ENCODE results near the gene EML6. TPM values are rescaled to one million over a fixed set of nuclear protein-coding genes. Genes with fewer than 3 reads are reported as not detected.

EML6 gene
- total RNA-seq, 4 donors from 2014 or later: 1.2 to 4.4 (median 3.1) TPM

DNA sequence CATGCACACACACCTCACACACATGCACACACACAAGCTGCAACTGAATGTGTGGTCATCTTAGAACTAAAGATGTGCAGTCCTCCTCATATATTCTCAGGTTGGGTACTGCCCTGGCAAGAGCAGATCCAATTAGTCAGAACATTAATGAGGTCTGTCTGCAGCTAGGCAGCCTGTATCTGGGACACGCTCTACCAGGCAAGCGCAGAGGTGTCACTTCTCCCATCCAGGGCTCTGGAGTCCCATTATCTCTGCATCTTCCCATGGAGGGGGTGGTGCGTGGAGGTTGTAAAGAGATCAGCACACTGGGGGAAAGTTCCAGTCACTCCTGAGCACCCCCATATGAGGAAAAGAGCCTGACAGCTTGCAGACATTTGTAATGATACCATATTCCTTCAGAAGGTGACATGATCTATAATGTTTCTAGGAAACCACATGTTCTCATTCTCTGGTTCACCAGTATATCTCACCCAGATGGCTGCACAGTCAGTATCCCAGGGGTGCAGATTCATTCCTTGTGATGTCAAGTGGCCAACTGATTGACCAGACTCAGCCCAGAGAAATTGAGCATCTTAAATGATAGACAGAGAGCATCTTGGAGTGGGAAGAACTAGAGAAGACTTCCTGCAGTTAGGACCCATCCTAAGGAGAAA is 231.4 kb downstream of the EML6 start:
- no peak for DNase-seq
- WGBS, 2 donors: no CpG with 5 or more reads among the region's 3 CpGs
- no peaks in the 10 kb centered on the region for H3K27me3 ChIP-seq
- TF ChIP-seq, protein P1, sequence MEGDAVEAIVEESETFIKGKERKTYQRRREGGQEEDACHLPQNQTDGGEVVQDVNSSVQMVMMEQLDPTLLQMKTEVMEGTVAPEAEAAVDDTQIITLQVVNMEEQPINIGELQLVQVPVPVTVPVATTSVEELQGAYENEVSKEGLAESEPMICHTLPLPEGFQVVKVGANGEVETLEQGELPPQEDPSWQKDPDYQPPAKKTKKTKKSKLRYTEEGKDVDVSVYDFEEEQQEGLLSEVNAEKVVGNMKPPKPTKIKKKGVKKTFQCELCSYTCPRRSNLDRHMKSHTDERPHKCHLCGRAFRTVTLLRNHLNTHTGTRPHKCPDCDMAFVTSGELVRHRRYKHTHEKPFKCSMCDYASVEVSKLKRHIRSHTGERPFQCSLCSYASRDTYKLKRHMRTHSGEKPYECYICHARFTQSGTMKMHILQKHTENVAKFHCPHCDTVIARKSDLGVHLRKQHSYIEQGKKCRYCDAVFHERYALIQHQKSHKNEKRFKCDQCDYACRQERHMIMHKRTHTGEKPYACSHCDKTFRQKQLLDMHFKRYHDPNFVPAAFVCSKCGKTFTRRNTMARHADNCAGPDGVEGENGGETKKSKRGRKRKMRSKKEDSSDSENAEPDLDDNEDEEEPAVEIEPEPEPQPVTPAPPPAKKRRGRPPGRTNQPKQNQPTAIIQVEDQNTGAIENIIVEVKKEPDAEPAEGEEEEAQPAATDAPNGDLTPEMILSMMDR (IDR thresholded peaks at IDR 0.05): no peak
- TF ChIP-seq POLR2A (IDR thresholded peaks at IDR 0.05): no peak
- no peaks in the 10 kb centered on the region for H3K9me3 ChIP-seq
- intact Hi-C loops (cut with DNase I): no loop called here
- no peak overlapping the region for H3K4me3 ChIP-seq
- H3K36me3 ChIP-seq: no peaks in the 10 kb centered on the region
- no peak overlapping the region for H3K27ac ChIP-seq
- H3K4me1 ChIP-seq: peaks cover 0 to 18% (median 0%) of the 10 kb centered on the region in 3 donors

DNA sequence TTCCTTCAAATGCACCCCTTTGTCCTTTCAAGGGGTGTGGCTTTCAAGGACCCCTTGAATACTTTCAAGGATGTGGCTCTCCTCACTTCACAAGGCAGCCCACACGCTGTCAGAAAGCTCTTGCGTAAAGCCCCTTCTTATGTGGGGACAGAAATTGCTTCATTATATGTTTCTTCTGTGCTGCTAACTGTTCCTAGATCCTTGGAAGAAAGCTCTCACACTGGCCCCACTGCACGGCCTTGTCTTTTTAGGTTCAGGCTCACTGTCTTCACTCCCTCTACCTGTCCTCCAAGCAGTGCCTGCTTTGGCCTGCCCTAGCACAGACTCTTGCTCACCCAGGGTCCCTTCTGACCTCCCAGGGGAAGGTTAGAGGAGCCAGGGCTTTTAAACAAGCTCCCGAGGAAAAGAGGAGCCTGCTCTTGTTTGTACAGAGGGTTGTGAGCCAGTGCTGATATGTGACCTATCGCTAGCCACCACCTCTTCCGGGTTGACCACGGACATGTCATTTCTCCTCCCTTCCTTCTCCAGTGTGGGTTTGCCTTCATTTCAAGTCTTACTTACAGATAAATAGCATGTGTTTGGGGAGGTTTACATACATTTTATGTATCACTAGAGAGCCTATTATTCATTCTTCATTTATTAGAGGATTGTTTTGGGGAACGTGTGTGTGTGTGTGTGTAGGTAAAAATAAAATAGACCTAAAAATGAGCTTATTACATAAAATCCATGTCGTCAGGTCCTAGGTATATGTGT is 232.1 kb downstream of the EML6 start:
- H3K36me3 ChIP-seq: no peaks in the 10 kb centered on the region
- no peaks in the 10 kb centered on the region for H3K9me3 ChIP-seq
- WGBS, 2 donors: 64 to 71% methylated on average over 9 of the region's 9 CpGs
- H3K27me3 ChIP-seq: no peaks in the 10 kb centered on the region
- intact Hi-C loops (cut with DNase I): no loop called here
- H3K4me1 ChIP-seq: peaks cover 0 to 23% (median 0%) of the 10 kb centered on the region in 3 donors
- TF ChIP-seq POLR2A (IDR thresholded peaks at IDR 0.05): no peak
- TF ChIP-seq, protein P1 (IDR thresholded peaks at IDR 0.05): no peak
- no peak overlapping the region for H3K4me3 ChIP-seq
- peak overlapping the region in 3 of 4 donors; percentile 36 to 68 (median 63) for H3K27ac ChIP-seq
- DNase-seq: no peak

DNA sequence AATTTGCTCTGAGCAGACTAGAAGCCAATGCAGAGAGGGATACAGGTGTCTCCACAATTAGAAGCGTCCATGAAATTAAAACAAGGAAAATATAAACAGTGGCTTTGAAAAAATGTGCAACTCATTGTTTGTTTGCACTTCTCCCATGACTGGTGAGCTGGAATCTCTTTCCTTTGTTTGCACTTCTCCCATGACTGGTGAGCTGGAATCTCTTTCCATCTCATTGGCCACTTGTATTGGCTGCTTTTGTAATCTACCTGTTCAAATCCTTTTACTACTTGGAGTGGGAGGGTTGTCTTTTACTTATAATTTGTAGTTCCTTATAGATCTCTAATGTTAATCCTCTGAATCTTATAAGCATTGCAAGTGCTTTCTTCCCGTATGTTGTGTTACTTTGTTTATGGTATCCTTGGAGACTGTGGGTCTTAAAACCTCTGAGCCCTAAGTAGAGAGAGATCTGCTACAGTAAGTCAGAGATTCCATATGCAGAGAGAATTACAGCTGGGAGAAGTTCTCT is 232.7 kb downstream of the EML6 start:
- 23 to 51% methylated on average over 2 of the region's 2 CpGs for WGBS, 2 donors
- no peaks in the 10 kb centered on the region for H3K36me3 ChIP-seq
- no peak for DNase-seq

DNA sequence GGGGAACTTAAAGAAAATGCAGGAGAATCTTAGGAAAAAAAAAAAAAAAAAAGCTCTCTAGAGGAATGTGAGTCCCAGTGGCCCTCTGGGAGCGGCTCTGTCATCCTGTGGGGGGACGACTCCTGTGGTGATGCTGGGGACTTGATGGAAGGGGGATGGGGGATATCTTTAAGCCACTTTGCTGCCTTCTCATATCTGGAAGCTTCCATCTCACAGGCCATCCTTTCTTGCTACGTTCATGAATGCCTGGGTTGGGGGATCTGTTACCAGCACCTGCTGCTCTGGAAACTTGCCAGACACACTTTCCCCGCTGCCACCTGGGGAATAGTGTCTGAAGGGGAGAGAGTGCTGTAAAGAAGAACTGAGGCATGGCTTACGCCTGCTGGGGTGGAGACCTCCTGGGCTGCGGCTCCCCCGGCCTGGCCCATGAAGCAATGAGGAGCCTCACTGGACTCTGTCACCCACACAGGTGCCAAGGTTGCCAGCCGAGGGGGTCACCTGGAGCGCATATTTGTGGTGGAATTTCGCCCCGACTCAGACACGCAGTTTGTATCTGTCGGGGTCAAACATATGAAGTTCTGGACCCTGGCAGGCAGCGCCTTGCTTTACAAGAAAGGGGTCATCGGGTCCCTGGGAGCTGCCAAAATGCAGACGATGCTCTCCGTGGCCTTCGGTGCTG is 234.0 kb downstream of the EML6 start:
- no peak overlapping the region for H3K27ac ChIP-seq
- H3K4me3 ChIP-seq: no peak overlapping the region
- H3K4me1 ChIP-seq: peaks cover 0 to 24% (median 0%) of the 10 kb centered on the region in 3 donors
- no peak for DNase-seq
- no peaks in the 10 kb centered on the region for H3K9me3 ChIP-seq
- TF ChIP-seq POLR2A (IDR thresholded peaks at IDR 0.05): no peak
- TF ChIP-seq, protein P1 (IDR thresholded peaks at IDR 0.05): no peak
- 87 to 93% methylated on average over 13 to 14 of the region's 18 CpGs for WGBS, 2 donors
- no peaks in the 10 kb centered on the region for H3K36me3 ChIP-seq
- intact Hi-C loops (cut with DNase I): no loop called here
- H3K27me3 ChIP-seq: no peaks in the 10 kb centered on the region

More for the DNA sequence above, 232.7 kb downstream of the EML6 start:
- Histone ChIP-seq H3K9me3 (no peaks in the 10 kb centered on the region), H3K27ac (peak overlapping the region in 3 of 4 donors; percentile 47 to 68 (median 63)), H3K4me1 (peaks cover 0 to 23% (median 0%) of the 10 kb centered on the region in 3 donors), H3K27me3 (no peaks in the 10 kb centered on the region), H3K4me3 (no peak overlapping the region)
- TF ChIP-seq POLR2A (IDR thresholded peaks at IDR 0.05): no peak
- intact Hi-C loops (cut with DNase I): no loop called here

DNA sequence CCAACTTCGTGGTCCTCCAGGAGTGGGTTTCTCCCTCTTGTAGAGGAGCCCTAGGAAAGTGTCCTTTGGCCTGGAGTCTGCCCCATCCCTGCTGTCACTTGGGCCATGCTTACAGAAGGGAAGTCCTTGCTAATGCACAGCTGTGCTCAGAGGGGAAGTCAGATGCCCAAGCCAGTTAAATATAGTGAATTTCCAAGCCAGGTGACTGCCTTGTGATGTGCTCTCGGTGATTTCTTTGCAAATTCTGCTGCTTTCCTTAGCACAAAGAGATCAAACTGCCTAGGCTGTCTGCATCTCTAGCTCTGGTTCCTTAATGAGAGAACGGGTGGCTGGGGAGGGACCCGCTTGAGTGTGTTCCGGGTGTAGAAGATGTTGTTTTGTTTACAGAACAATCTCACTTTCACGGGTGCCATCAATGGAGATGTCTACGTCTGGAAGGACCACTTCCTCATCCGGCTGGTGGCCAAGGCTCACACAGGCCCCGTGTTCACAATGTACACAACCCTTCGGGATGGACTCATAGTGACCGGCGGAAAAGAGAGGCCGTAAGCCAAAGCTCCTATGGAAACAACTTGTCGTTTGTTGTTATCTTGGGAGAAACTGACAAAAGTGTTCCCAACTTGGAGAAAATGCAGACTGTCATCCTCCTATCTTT is 235.4 kb downstream of the EML6 start:
- H3K9me3 ChIP-seq: no peaks in the 10 kb centered on the region
- intact Hi-C loops (cut with DNase I): no loop called here
- H3K27ac ChIP-seq: no peak overlapping the region
- DNase-seq: no peak
- no peak overlapping the region for H3K4me3 ChIP-seq
- WGBS, 2 donors: 86 to 90% methylated on average over 13 to 14 of the region's 14 CpGs
- TF ChIP-seq, protein P1 (IDR thresholded peaks at IDR 0.05): no peak
- no peak for TF ChIP-seq POLR2A (IDR thresholded peaks at IDR 0.05)
- no peaks in the 10 kb centered on the region for H3K36me3 ChIP-seq
- no peaks in the 10 kb centered on the region for H3K27me3 ChIP-seq
- peaks cover 0 to 37% (median 4%) of the 10 kb centered on the region in 3 donors for H3K4me1 ChIP-seq
